Ascending aorta (tissue), 2 donors: ENCODE measurements around the gene PAOX. TPM values are rescaled to one million over a fixed set of nuclear protein-coding genes. Genes with fewer than 3 reads are reported as not detected.

Experiments used
- DNase-seq, 2 donors: peaks; one replicate each; pipeline ENCODE4 v3.0.0-alpha.2; 2019; ENCODE audit warnings: low spot score in 2 of 2
- H3K27ac ChIP-seq, 2 donors: fragments of 200-600 bp; sonication (generic); one replicate each; pipeline ENCODE4 v1.5.1; 2016 to 2017; ENCODE audit warnings: mild to moderate bottlenecking in 1 of 2
- H3K27me3 ChIP-seq: fragments of 200-600 bp; sonication (generic); one replicate; pipeline ENCODE4 v1.5.1; 2017
- H3K36me3 ChIP-seq, 2 donors: fragments of 200-600 bp; sonication (generic); one replicate each; pipeline ENCODE4 v1.5.1; 2016
- H3K4me1 ChIP-seq, 2 donors: fragments of 200-600 bp; sonication (generic); one replicate each; pipeline ENCODE4 v1.5.1; 2016 to 2017; ENCODE audit warnings: mild to moderate bottlenecking in 1 of 2
- H3K4me3 ChIP-seq, 2 donors: fragments of 200-600 bp; sonication (generic); one replicate each; pipeline ENCODE4 v1.5.1; 2016 to 2017; ENCODE audit warnings: mild to moderate bottlenecking in 1 of 2
- H3K9me3 ChIP-seq, 2 donors: fragments of 200-600 bp; sonication (generic); one replicate each; pipeline ENCODE4 v1.5.1; 2016
- intact Hi-C: fragments of 100-400 bp; cut with DNase I; formaldehyde crosslinking; loops from one replicate; pipeline ENCODE4 v1.15.1; 2023
- total RNA-seq: library from RNA; depleted of rRNA; stranded (reverse); fragments of >200 nt; gene quantifications from one replicate; pipeline ENCODE4 v1.1.0, GENCODE V29; 2016
- TF ChIP-seq, protein P1 (sequence below), 3 experiments: fragments of 200-600 bp in 2 of 3; fragments of 450-650 bp in 1 of 3; sonication (generic) in 2 of 3; IDR thresholded peaks; one replicate each; pipeline ENCODE4 v1.5.1; 2016 to 2019; ENCODE audit warnings: antibody characterized with exemption in 3 of 3, mild to moderate bottlenecking in 1 of 3, moderate library complexity in 1 of 3

Gene PAOX
- total RNA-seq, 1 donor from 2014 or later = 1.4 TPM

DNA sequence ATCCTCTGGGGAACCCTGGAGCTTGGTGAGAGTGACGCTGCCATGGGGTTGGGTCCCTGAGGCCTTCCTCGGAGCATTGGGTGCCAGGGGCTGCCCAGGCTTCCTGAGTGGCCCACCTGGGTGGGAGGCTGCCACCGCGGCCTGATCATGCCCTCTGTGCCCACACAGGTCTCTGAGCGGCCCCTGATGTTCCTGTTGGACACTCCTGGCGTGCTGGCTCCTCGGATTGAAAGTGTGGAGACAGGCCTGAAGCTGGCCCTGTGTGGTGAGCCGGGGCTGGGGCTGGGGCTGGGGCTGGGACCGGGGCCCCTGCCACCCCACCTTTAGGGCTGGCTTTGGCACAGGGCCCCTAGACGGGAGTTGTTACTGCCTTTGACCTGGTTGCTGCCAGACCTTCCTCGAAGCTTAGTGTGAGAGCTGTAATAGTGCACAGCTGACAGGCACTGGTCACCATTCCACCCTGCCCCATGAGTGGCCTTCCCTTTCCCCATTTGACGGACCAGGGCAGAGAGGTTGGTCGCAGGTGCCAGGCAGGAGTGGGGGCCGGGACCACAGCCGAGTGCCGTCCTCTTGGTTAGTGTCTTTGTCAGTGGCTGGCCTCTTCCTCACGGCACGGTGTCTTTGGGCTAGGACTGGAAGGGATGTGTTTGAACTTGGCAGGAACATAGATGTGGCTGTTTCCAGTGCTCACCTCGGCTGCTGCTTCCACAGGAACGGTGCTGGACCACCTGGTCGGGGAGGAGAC lies 23.1 kb downstream of the PAOX start:
- H3K4me1 ChIP-seq = no peaks in the 10 kb centered on the region
- no peak for DNase-seq
- intact Hi-C loops = no loop called here
- H3K9me3 ChIP-seq = no peaks in the 10 kb centered on the region
- peaks cover 43 to 75% of the 10 kb centered on the region in 2 donors for H3K36me3 ChIP-seq
- H3K27me3 ChIP-seq = no peaks in the 10 kb centered on the region
- H3K27ac ChIP-seq = no peak overlapping the region
- TF ChIP-seq, protein P1, sequence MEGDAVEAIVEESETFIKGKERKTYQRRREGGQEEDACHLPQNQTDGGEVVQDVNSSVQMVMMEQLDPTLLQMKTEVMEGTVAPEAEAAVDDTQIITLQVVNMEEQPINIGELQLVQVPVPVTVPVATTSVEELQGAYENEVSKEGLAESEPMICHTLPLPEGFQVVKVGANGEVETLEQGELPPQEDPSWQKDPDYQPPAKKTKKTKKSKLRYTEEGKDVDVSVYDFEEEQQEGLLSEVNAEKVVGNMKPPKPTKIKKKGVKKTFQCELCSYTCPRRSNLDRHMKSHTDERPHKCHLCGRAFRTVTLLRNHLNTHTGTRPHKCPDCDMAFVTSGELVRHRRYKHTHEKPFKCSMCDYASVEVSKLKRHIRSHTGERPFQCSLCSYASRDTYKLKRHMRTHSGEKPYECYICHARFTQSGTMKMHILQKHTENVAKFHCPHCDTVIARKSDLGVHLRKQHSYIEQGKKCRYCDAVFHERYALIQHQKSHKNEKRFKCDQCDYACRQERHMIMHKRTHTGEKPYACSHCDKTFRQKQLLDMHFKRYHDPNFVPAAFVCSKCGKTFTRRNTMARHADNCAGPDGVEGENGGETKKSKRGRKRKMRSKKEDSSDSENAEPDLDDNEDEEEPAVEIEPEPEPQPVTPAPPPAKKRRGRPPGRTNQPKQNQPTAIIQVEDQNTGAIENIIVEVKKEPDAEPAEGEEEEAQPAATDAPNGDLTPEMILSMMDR (IDR thresholded peaks at IDR 0.05) = no peak
- H3K4me3 ChIP-seq = no peak overlapping the region

DNA sequence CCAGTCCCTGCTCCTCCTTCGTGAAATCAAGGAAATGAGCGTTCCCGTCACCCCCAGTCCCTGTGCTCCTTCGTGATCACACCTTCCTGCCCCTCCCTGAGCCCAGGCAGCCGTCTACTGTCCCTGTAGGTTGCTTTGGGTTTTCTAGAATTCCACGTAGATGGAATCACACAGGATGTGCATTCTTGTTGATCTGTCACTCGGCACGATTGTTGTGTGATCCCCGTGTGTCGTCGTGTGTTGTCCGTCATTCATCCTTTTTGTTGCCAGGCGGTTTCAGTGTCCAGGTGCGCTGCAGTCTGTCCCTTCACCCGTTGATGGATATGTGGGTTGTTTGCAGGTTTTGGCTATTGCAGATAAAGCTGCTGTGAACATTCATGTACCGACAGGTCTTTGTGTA lies 24.3 kb downstream of the PAOX start:
- Histone ChIP-seq H3K9me3 (no peaks in the 10 kb centered on the region), H3K4me1 (no peaks in the 10 kb centered on the region), H3K27me3 (no peaks in the 10 kb centered on the region), H3K27ac (no peak overlapping the region), H3K4me3 (no peak overlapping the region), H3K36me3 (peaks cover 41 to 78% of the 10 kb centered on the region in 2 donors)
- intact Hi-C loops = no loop called here
- TF ChIP-seq, protein P1 (IDR thresholded peaks at IDR 0.05) = no peak
- no peak for DNase-seq

DNA sequence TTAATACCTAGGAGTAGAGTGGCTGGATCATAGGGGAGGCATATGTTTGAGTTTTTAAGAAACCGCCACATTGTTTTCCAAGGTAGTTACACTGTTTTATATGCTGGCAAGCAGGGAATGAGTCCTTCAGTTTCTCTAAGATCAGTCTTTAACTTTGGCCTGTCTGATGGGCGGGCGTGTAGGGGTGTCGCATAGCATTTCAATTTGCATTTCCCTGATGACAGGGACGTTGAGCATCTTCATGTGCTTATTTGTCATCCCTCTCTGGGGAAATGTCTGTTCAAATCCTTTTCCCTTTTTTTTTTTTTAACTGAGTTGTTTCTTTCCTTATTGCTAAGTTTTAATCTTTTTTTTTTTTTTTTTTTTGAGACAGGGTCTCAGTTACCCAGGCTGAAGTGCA lies 24.7 kb downstream of the PAOX start:
- H3K36me3 ChIP-seq = peaks cover 40 to 78% of the 10 kb centered on the region in 2 donors
- H3K9me3 ChIP-seq = no peaks in the 10 kb centered on the region
- TF ChIP-seq, protein P1 (IDR thresholded peaks at IDR 0.05) = no peak

DNA sequence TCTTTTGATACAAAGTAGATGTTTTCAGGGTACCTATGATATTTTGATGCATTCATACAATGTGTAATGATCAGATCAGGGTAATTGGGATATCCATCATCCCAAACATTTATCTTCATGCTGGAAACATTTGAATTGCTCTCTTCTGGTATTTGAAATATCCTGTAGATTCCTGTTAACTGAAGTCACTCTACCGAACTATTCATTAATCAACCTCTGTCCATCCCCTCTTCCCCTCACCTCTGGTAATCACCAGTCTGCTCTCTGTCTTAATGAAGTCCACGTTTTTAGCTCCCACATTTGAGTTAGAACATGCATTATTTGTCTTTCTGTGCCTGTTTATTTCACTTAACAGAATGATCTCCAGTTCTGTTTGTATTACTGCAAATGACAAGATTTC lies 26.2 kb downstream of the PAOX start:
- H3K9me3 ChIP-seq = peaks cover under 1 to 3% of the 10 kb centered on the region in 2 donors
- intact Hi-C loops = no loop called here
- no peak overlapping the region for H3K4me3 ChIP-seq
- no peak for DNase-seq
- H3K27me3 ChIP-seq = no peaks in the 10 kb centered on the region
- H3K36me3 ChIP-seq = peaks cover 33 to 78% of the 10 kb centered on the region in 2 donors
- H3K27ac ChIP-seq = no peak overlapping the region
- no peaks in the 10 kb centered on the region for H3K4me1 ChIP-seq
- TF ChIP-seq, protein P1 (IDR thresholded peaks at IDR 0.05) = no peak

More for the DNA sequence above, 24.7 kb downstream of the PAOX start:
- intact Hi-C loops = no loop called here
- no peaks in the 10 kb centered on the region for H3K4me1 ChIP-seq
- H3K27ac ChIP-seq = no peak overlapping the region
- no peak for DNase-seq
- H3K27me3 ChIP-seq = no peaks in the 10 kb centered on the region
- H3K4me3 ChIP-seq = no peak overlapping the region

DNA sequence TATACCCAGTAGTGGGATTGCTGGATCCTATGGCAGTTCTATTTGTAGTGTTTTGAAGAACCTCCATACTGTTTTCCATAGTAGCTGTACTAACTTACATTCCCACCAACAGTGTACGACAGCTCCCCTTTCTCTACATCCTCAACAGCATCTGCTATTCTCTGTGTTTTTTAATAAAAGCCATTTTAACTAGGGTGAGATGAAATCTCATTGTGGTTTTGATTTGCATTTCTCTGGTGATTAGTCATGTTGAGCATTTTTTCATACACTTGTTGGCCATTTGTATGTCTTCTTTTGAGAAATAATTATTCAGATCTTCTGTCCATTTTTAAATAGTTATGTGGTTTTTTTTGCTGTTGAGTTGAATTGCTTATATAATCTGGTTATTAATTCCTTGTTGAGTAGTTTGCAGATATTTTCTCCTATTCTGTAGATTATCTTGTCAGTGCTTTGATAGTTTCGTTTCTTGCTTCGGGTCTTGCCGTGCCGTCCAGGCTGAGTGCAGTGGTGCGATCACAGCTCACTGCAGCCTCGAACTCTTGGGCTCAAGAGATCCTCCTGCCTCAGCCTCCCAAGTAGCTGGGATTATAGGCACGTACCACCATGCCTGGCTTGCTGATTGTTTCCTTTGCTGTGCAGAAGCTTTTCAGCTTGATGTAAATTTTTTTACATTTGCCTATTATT lies 26.9 kb downstream of the PAOX start:
- TF ChIP-seq, protein P1 (IDR thresholded peaks at IDR 0.05) = no peak
- no peaks in the 10 kb centered on the region for H3K27me3 ChIP-seq
- H3K9me3 ChIP-seq = peaks cover 5 to 9% of the 10 kb centered on the region in 2 donors
- intact Hi-C loops = no loop called here
- no peak for DNase-seq
- H3K4me3 ChIP-seq = no peak overlapping the region
- H3K4me1 ChIP-seq = no peaks in the 10 kb centered on the region
- H3K27ac ChIP-seq = no peak overlapping the region
- peaks cover 36 to 78% of the 10 kb centered on the region in 2 donors for H3K36me3 ChIP-seq
